Erythroblast (primary cell): Measurements from ENCODE around the gene TEX35.
A peak's percentile ranks its signal among the peaks of the same experiment; 100 is the strongest.

Experiments
- GATA1 ChIP-seq: IDR thresholded peaks from 2 replicates; pipeline ENCODE4 v1.6.1; 2011; ENCODE audit warnings: low read depth, mild to moderate bottlenecking, control low read depth, low read length, moderate library complexity
- POLR2A ChIP-seq: IDR thresholded peaks from 2 replicates; pipeline ENCODE4 v1.6.1; 2011; ENCODE audit warnings: mild to moderate bottlenecking, low read length

DNA sequence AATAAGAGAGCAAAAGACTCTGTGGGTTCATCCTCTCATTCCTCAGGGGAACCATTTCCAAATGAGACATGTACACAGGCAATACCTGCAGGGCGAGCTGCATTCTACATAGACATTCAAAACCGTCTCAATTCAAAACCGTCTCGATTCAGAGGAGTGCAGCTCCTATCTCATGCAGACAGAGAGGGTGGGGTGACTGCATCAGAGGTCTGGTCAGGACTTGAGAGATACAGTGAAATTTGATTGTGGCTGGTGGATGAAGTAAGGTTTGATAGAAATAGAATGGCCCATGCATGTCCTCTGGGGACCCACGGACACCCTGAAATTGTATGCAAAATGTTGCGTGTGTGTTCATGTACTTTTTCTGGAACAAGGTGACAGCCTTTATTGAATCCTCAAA, 27.3 kb downstream of the TEX35 start:
- TF ChIP-seq POLR2A (peak; percentile 18), GATA1 (peak; percentile 84)
